Nephron progenitor cell (in vitro differentiated cells): ENCODE results near the gene AKR1A1.
"Not testable (repeated sequence)": the region's sequence is repeated elsewhere in the genome, so short reads cannot be mapped to it uniquely, and the experiment has no call there.

Experiments used
- DNase-seq: peaks from one replicate; pipeline ENCODE4 v3.0.0; 2021
- H3K27ac Mint-ChIP-seq: 2 replicates; pipeline ENCODE4 v1.8.0; 2021; ENCODE audit warnings: mild to moderate bottlenecking, moderate library complexity, mixed read lengths
- H3K27me3 Mint-ChIP-seq: 2 replicates; pipeline ENCODE4 v1.8.0; 2021; ENCODE audit warnings: mild to moderate bottlenecking, low read depth, mixed read lengths; ENCODE audit not compliant: poor library complexity
- H3K36me3 Mint-ChIP-seq: 2 replicates; pipeline ENCODE4 v1.8.0; 2021; ENCODE audit warnings: low read depth, mixed read lengths
- H3K4me1 Mint-ChIP-seq: 2 replicates; pipeline ENCODE4 v1.8.0; 2021; ENCODE audit warnings: mixed read lengths
- H3K4me3 Mint-ChIP-seq: 2 replicates; pipeline ENCODE4 v1.8.0; 2021; ENCODE audit warnings: mild to moderate bottlenecking, moderate library complexity, mixed read lengths
- H3K9me3 Mint-ChIP-seq: 2 replicates; pipeline ENCODE4 v1.8.0; 2021; ENCODE audit warnings: mild to moderate bottlenecking, moderate library complexity, mixed read lengths
- CTCF ChIP-seq: fragments of 200-600 bp; sonication (generic); IDR thresholded peaks from 2 replicates; pipeline ENCODE4 v1.5.0; 2021; ENCODE audit warnings: antibody characterized with exemption

Gene AKR1A1

GRCh38 chr1:45516036-45516435, 34.6 kb upstream of the AKR1A1 start:
- Mint-ChIP-seq H3K9me3 (no peaks in the 10 kb centered on the region), H3K36me3 (peaks cover 55% of the 10 kb centered on the region), H3K4me3 (no peak overlapping the region), H3K27ac (peak overlapping the region; percentile 68), H3K27me3 (no peaks in the 10 kb centered on the region), H3K4me1 (peaks cover 39% of the 10 kb centered on the region)
- DNase-seq = no peak
- no peak for TF ChIP-seq CTCF

- DNase-seq = no peak
- no peak for TF ChIP-seq CTCF
- Mint-ChIP-seq H3K27ac (peak overlapping the region; percentile 68), H3K36me3 (peaks cover 51% of the 10 kb centered on the region), H3K4me3 (no peak overlapping the region), H3K9me3 (no peaks in the 10 kb centered on the region), H3K4me1 (peaks cover 39% of the 10 kb centered on the region), H3K27me3 (no peaks in the 10 kb centered on the region)
Observed at GRCh38 chr1:45516465-45516864, 34.2 kb upstream of the AKR1A1 start.

GRCh38 chr1:45518366-45518765, 32.3 kb upstream of the AKR1A1 start:
- H3K36me3 Mint-ChIP-seq = peaks cover 38% of the 10 kb centered on the region
- DNase-seq, H3K27me3 Mint-ChIP-seq, H3K9me3 Mint-ChIP-seq, H3K4me3 Mint-ChIP-seq: not testable (repeated sequence)
- H3K27ac Mint-ChIP-seq = peak overlapping the region; percentile 36
- H3K4me1 Mint-ChIP-seq = peaks cover 54% of the 10 kb centered on the region

- peaks cover 34% of the 10 kb centered on the region for H3K36me3 Mint-ChIP-seq
- H3K4me1 Mint-ChIP-seq = peaks cover 49% of the 10 kb centered on the region
- H3K4me3 Mint-ChIP-seq = peak overlapping the region; percentile 97
- H3K9me3 Mint-ChIP-seq = no peaks in the 10 kb centered on the region
- H3K27ac Mint-ChIP-seq = peak overlapping the region; percentile 22
- H3K27me3 Mint-ChIP-seq = no peaks in the 10 kb centered on the region
- DNase-seq = no peak
- no peak for TF ChIP-seq CTCF
Observed at GRCh38 chr1:45518910-45519309, 31.7 kb upstream of the AKR1A1 start.

- Mint-ChIP-seq H3K4me1 (peaks cover 46% of the 10 kb centered on the region), H3K36me3 (peaks cover 26% of the 10 kb centered on the region), H3K4me3 (peak overlapping the region; percentile 97)
- not testable (repeated sequence) for DNase-seq, H3K27ac Mint-ChIP-seq, H3K9me3 Mint-ChIP-seq, H3K27me3 Mint-ChIP-seq
Observed at GRCh38 chr1:45519774-45520173, 30.9 kb upstream of the AKR1A1 start.

GRCh38 chr1:45521413-45522323, 29.0 kb upstream of the AKR1A1 start, which contains the start of gene PRDX1:
PRDX1 (minus strand) TSS chr1:45521884; CDS start chr1:45519043, 2,841 bp downstream.
- TF ChIP-seq CTCF = no peak
- H3K4me3 Mint-ChIP-seq = peak within 1 kb of the TSS; percentile 97
- H3K27ac Mint-ChIP-seq = peak within 1 kb of the TSS; percentile 49
- DNase-seq = peak; percentile 96
- H3K9me3 Mint-ChIP-seq = no peaks in the 10 kb centered on the region
- peaks cover 51% of the 10 kb centered on the region for H3K4me1 Mint-ChIP-seq
- H3K36me3 Mint-ChIP-seq = peaks cover 7% of the 10 kb centered on the region
- no peaks in the 10 kb centered on the region for H3K27me3 Mint-ChIP-seq
